KBM-7 (cell line): ENCODE measurements around the gene PKIB.
"Not testable (repeated sequence)": the region's sequence is repeated elsewhere in the genome, so short reads cannot be mapped to it uniquely, and the experiment has no call there.

ENCODE experiments used
- DNase-seq: peaks from one replicate; pipeline ENCODE4 v3.0.0-alpha.2; 2015
- in situ Hi-C: fragments of 300-500 bp; cut with MboI; formaldehyde crosslinking; loops from 2 replicates; pipeline ENCODE4 v1.14.3; 2020; ENCODE audit warnings: low sequenced_read_pairs, low pct_unique_long_range_greater_than_20kb, mixed read lengths

PKIB gene

DNA sequence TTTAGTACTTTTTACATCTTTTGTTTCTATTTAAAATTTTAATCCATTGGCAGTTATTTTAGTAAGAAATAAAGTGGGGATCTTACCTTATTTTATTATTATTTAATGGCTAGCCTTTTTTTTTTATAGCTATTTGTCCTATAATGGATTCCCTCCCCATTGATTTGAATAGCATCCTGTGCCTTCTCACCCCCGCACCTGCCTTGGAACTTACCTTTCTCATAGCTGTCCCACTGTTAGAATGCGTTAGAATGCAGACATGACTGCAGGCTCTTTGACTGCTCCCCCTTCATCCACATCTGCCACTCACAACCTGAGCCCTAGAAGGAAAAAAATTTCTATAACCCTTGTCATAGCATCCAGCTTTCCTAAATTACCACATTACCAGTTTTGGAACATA is 9.1 kb downstream of the PKIB start:
- in situ Hi-C loops = no loop called here
- DNase-seq = no peak

GRCh38 chr6:122620428-122620827 is 10.2 kb downstream of the PKIB start:
- no peak for DNase-seq
- in situ Hi-C loops = no loop called here

DNA sequence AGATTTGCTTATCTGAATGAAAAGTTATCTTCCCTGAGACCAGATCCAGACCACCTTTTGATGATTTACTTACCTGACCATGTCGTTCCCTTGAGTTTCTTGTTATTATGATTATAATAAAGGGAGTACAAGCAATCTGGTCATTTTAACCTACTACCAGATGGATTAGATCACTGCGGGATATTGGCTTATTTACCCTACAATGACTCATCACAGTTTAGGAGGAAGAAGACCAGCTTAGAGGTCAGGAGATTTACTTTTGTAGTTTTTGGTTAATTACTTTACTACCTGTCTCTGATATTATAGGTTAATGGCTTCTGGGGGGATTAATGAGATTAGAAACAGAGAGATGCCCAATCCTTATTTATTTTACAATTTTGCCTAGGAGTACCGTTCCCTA is 10.7 kb downstream of the PKIB start:
- in situ Hi-C loops = no loop called here
- DNase-seq = no peak

DNA sequence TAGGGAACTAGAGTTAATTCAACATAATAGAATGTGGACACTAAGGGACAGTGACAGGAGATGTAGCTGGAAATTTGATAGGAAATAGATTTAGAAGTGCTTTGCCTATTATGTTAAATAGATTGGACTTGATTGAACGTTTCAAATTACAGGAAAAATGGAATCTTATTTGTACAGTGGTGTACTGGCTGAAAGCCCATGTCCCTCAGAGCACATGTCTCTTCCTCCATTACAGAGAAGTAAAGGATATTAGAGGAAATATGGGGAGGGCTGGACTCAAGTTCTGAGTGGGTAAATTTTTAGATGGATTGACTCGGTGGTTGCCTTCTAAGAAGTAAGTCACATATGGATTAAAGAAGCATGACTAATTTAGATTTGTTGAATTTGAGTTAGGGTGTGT is 11.4 kb downstream of the PKIB start:
- peak; percentile 9 for DNase-seq
- in situ Hi-C loops = no loop called here

DNA sequence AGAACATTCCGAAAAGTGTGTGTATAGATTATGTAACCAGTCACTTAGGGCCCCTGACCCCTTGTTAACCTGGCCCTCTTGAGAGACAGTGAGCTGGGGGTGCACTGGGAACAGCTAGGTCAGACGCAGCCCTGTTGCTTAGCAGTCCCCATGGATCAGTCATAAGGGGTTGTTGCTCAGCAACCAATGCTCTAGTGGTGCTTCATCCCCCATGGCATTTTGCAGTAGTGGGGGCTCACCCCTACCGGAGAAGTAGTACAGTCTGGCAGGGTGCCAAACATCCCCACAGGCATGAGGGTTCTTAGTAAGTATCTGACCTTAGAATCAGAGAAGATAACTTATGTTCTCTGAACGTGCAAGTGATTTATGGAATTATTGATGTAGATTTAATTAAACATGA is 12.3 kb downstream of the PKIB start:
- in situ Hi-C loops = no loop called here
- no peak for DNase-seq

- DNase-seq = no peak
- in situ Hi-C loops = no loop called here
Observed at GRCh38 chr6:122623279-122623678, 13.1 kb downstream of the PKIB start.

DNA sequence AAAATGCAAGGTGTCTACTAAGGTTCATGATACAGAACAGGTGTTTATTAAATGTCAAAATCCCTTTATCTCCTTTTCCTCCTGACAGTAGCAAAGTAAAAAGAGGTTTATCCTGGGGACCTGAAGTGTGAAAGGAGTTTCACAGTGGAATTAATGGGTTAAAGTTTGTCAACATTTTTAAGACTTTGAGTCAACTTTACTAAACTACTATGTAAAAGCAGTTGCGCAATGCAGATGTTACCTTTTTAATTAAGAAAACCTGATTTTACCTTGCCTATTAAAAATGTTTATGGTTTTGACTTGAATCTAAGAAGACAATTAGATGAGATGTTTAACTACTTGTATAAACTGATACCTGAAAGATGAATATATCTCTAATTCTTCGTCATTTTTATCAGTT is 14.6 kb downstream of the PKIB start:
- DNase-seq = no peak
- in situ Hi-C loops = no loop called here

DNA sequence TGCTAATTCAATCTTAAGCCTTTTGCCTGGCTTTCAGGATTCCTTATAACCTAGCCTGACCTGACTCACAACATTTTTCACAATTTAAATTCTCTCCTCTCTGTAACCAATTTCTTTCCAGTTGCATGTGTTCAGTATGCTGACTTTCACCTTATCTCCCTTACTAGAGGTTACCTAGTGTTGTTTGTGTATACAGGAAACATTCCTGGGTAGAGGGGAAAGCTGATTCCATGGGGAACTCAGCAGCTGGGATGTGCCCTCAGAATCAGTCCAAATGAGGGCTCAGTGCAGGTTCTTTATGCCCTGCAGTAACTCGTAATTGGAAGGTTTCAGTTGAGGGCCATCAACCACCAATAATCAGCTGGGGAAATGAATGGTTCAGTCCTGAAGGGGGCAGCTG is 18.5 kb downstream of the PKIB start:
- no peak for DNase-seq
- in situ Hi-C loops = no loop called here

GRCh38 chr6:122631571-122632249 is 21.5 kb downstream of the PKIB start:
- in situ Hi-C loops = no loop called here
- DNase-seq = no peak

- DNase-seq = no peak
- in situ Hi-C loops = no loop called here
Observed at GRCh38 chr6:122640366-122640765, 30.2 kb downstream of the PKIB start.

GRCh38 chr6:122641819-122642218 is 31.6 kb downstream of the PKIB start:
- no peak for DNase-seq
- in situ Hi-C loops = no loop called here

- DNase-seq, in situ Hi-C loops: not testable (repeated sequence)
Observed at GRCh38 chr6:122642604-122643003, 32.4 kb downstream of the PKIB start.

- DNase-seq = no peak
- in situ Hi-C loops = no loop called here
Observed at GRCh38 chr6:122645256-122645655, 35.1 kb downstream of the PKIB start.

DNA sequence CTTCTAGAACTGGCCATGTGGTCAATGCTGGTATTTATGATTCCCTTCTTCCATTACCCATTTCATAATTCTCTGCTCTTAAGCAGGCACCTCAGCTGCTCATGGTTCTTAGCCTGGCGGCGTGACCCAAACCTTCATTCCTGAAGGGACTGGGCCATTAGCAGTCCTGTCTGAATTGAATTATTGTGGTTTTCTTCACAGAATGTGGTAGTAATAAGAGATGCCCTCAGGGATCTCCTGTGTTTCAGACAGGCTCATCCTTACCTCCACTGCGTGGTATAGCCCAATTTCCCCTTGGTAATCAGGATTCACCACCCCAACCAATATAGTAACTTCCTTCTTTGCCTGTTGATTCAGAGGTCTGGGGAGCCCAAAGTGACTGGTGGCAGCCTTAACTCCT is 37.6 kb downstream of the PKIB start:
- in situ Hi-C loops = no loop called here
- DNase-seq = no peak

GRCh38 chr6:122648726-122649125 is 38.5 kb downstream of the PKIB start:
- in situ Hi-C loops = no loop called here
- no peak for DNase-seq

DNA sequence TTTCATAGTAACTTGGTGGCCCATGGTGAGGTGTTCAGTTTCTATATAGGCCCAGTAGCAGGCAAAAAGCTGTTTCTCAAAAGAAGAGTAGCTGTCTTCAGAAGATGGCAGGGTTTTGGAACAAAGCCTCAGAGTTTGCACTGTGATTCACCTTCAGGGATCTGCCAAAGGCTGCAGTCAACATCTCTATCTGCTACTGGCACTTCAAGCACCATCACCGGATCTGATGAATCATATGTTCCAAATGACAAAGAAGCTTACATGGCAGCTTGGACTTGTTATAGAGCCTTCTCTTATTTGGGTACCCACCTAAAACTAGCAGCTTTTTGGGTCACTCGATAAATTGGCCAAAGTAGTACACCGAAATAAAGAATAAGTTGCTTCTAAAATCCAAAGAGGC is 39.5 kb downstream of the PKIB start:
- in situ Hi-C loops = no loop called here
- no peak for DNase-seq

- no peak for DNase-seq
- in situ Hi-C loops = no loop called here
Observed at GRCh38 chr6:122650403-122650802, 40.2 kb downstream of the PKIB start.

- no peak for DNase-seq
- in situ Hi-C loops = no loop called here
Observed at GRCh38 chr6:122651031-122651430, 40.8 kb downstream of the PKIB start.

GRCh38 chr6:122651604-122652003 is 41.4 kb downstream of the PKIB start:
- in situ Hi-C loops = no loop called here
- DNase-seq = no peak

GRCh38 chr6:122652431-122652830 is 42.2 kb downstream of the PKIB start:
- DNase-seq = no peak
- in situ Hi-C loops = no loop called here

- in situ Hi-C loops = no loop called here
- no peak for DNase-seq
Observed at GRCh38 chr6:122653094-122653493, 42.9 kb downstream of the PKIB start.

GRCh38 chr6:122654012-122654411 is 43.8 kb downstream of the PKIB start:
- in situ Hi-C loops = no loop called here

More at GRCh38 chr6:122654012-122654411, 43.8 kb downstream of the PKIB start:
- DNase-seq = no peak
